Midbrain (tissue), 1 donor: ENCODE data around the gene PLA2G12A.
"Not testable (repeated sequence)": the region's sequence is repeated elsewhere in the genome, so short reads cannot be mapped to it uniquely, and the experiment has no call there.

ENCODE experiments used
- DNase-seq: peaks from one replicate; lab custom pipeline; 2025; lab: John Stamatoyannopoulos, UW

The PLA2G12A gene

DNA sequence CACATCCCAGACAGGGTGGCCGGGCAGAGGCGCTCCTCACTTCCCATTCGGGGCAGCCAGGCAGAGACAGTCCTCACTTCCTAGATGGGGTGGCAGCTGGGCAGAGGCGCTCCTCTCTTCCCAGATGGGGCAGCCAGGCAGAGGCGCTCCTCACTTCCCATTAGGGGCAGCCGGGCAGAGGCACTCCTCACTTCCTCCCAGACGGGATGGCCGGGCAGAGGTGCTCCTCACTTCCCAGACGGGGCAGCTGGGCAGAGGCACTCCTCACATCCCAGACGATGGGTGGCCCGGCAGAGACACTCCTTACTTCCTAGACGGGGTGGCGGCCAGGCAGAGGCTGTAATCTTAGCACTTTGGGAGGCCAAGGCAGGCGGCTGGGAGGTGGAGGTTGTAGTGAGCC lies 50.9 kb downstream of the PLA2G12A start:
- DNase-seq = not testable (repeated sequence)

DNA sequence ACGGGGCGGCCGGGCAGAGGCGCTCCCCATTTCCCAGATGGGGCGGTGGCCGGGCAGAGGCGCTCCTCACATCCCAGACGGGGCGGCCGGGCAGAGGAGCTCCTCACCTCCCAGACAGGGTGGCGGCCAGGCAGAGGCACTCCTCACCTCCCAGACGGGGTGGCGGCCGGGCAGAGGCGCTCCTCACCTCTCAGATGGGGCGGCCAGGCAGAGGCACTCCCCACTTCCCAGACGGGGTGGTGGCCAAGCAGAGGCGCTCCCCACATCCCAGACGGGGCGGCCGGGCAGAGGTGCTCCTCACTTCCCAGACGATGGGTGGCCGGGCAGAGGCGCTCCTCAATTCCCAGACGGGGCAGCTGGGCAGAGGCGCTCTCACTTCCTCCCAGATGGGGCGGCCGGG lies 51.4 kb downstream of the PLA2G12A start:
- not testable (repeated sequence) for DNase-seq

GRCh38 chr4:109676886-109677285 lies 53.0 kb downstream of the PLA2G12A start:
- DNase-seq = no peak

GRCh38 chr4:109675843-109676242 lies 54.0 kb downstream of the PLA2G12A start:
- DNase-seq = no peak

DNA sequence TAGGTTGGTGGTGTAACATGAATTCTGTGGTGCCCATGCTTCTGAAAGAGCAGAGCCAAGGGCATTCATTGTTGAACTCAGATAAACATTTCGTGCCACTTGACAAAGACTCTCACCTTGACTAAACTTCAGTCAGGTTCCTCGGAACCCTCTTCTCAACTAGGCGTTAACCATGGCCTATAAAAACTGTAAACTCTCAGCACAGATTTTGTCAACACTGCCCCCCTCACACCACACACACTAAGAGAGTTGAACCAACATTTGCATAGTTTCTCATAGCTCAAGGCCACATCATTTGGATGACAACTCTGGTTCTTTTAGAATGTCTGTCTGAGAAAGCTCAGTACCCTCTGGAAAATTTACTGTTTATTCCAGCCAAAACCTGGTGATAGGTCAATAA lies 54.7 kb downstream of the PLA2G12A start:
- DNase-seq = no peak

- no peak for DNase-seq
Observed at GRCh38 chr4:109673303-109673702, 56.6 kb downstream of the PLA2G12A start.

DNA sequence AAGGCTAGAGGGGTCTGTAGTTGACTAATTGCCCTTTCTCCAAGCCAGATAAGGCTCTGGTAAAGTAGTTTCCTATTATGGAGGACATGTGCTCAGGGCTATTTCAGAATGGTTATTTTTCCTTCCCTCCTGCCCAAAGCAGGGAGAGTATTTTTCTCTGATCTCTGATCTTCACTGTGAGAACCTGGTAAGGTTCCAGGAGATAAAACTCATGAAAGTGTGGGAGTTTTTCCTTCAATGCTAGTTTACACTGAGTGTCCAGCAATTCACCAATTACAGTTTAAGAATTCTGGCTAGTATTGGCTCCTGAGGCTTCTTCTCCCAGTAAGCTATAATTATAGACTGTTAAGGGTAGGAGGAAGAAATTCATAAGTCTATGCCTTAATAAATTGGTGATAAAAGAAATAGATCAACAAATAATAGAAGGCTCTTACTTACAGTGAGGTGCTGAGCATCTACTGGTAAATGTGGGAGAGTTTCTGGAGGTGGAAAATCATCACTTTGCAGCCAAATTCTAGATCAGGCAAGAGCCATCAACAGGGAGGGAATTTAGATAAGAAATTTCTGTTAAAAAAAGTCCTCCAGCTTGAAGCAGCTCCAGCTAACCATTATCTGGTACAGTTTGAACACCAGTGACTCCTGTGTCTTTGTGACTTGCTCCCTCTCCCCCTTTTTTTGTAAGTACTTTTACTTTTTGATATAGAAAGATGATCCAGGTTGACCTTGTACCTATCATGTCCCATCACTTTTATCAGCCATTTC lies 57.5 kb downstream of the PLA2G12A start:
- DNase-seq = no peak

DNA sequence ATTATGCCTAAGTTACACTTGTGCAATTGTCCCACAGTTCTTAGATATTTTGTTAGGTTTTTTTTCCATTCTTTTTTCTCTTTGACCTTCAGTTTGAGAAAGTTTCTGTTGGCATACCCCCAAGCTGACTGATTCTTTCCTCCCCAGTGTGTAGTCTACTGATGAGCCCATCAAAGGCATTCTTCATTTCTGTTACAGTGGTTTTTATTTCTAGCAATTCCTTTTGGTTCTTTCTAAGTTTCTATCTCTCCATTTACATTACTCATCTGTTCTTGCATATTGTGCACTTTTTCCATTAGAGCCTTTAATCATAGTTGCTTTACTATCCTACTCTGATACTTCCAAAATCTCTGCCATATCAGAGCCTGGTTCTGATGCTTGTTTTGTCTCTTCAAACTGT lies 58.5 kb downstream of the PLA2G12A start:
- no peak for DNase-seq

DNA sequence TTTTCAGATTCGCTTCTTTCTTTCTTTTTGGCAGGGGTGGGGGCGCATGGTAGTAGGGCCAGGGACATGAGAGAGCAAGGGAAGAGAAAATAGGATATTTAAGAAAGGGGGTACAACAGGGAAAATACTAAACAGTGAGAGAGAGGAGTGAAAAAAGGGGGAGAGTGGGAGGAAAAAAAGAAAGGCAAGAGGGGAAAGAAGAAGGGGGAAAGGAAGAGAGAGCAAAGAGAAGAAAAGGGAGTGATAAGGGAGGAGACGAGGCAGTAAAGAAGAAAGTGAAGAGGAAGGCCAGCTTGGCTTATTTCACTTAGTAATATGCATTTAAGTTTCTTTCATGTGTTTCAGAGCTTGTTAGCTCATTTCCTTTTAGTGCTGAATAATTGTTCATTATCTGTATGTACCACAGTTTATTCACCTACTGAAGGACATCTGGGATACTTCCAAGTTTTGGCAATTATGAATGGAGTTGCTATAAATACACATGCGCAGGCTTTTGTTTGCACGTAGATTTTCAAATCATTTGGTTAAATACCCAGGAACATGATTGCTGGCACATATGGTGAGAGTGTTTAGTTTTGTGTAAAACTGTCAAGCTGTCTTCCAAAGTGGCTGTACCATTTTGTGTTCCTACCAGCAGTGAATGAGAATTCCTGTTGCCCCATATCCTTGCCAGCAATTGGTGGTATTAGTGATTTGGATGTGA lies 63.9 kb downstream of the PLA2G12A start:
- no peak for DNase-seq

DNA sequence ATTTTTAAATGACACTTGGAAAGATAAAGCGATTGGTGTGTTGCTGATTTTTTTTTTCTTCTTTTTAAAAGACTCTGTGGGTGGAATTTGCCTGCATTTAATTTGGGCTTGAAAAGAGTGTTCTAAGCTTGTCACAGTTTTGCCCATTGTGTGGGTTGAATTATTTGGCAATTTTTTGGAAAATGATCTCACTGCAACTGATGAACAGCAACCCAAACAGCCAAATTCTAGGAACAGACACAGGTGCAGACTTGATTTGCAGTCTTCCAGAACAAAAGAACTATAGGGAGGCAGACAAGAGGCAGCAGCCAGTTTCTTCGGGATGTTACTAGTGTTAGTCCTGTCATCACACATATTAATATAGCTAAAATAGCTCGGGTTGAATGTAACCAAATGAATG lies 67.1 kb downstream of the PLA2G12A start:
- DNase-seq = no peak

DNA sequence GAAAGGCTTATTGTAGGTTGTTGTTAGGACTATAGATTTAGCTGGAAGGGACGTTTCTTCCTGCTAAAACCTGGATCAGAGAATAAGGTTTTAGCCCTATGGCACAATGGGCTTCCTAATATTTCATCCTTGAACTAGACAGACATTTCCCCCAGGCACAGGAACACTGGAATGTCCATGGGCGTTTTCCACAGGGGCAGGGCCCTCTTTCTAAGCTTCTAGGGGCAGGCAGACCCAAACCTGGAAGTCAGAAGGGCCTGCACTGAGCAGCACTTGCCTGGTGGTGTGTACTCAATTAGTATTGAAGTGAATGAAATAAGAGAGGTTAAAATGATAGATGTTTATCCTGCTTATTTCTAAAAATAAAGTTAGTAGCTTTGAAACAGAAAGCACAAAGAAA lies 67.8 kb downstream of the PLA2G12A start:
- DNase-seq = no peak
